Endothelial cell (in vitro differentiated cells): ENCODE results near the gene TMEM95. TPM values are rescaled to one million over a fixed set of nuclear protein-coding genes. Genes with fewer than 3 reads are reported as not detected.

Source experiments
- DNase-seq: peaks from one replicate; pipeline ENCODE4 v3.0.0; 2021; ENCODE audit warnings: low spot score
- H3K27ac Mint-ChIP-seq: one replicate; pipeline ENCODE4 v1.8.0; 2021; ENCODE audit warnings: mixed read lengths, inconsistent platforms; ENCODE audit not compliant: unreplicated experiment
- H3K27me3 Mint-ChIP-seq: one replicate; pipeline ENCODE4 v1.8.0; 2021; ENCODE audit warnings: mild to moderate bottlenecking, moderate library complexity, mixed read lengths, inconsistent platforms; ENCODE audit not compliant: unreplicated experiment
- H3K36me3 Mint-ChIP-seq: one replicate; pipeline ENCODE4 v1.8.0; 2021; ENCODE audit warnings: mild to moderate bottlenecking, low read depth, mixed read lengths, inconsistent platforms; ENCODE audit not compliant: unreplicated experiment
- H3K4me1 Mint-ChIP-seq: one replicate; pipeline ENCODE4 v1.8.0; 2021; ENCODE audit warnings: mild to moderate bottlenecking, mixed read lengths, inconsistent platforms; ENCODE audit not compliant: unreplicated experiment
- H3K4me3 Mint-ChIP-seq: one replicate; pipeline ENCODE4 v1.8.0; 2021; ENCODE audit warnings: mild to moderate bottlenecking, mixed read lengths, inconsistent platforms; ENCODE audit not compliant: unreplicated experiment
- H3K9me3 Mint-ChIP-seq: one replicate; pipeline ENCODE4 v1.8.0; 2021; ENCODE audit warnings: mixed read lengths, inconsistent platforms; ENCODE audit not compliant: unreplicated experiment
- total RNA-seq: library from RNA; stranded (reverse); fragmentation: NEBNext Ultra II Directional; extraction: Animal tissue kit (Norgen Biotek cat#: 25700); gene quantifications from one replicate; pipeline ENCODE4 v1.2.1, GENCODE V29; 2021; ENCODE audit not compliant: unreplicated experiment
- TF ChIP-seq, protein P1 (sequence below): fragments of 200-600 bp; sonication (generic); IDR thresholded peaks from one replicate; pipeline ENCODE4 v1.5.0; 2021; ENCODE audit warnings: antibody characterized with exemption; ENCODE audit not compliant: unreplicated experiment

Gene TMEM95
- total RNA-seq, 1 donor from 2014 or later: not detected

DNA sequence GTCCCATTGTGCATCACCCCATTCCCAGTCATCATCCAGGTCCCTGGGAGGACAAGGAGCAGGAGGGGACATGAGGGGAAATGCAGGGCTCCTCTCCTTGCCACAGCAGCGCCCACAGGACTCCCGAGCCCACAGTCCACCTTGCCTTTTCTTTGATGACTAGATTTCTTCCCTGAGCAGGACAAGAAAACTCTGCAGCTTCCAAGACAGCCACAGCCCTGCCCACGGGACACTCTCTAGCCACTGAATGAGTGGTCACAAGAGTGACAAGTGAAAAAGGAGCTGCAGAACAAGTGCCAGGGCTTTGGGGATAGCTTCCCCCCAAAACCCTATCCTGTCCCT, 30.5 kb upstream of the TMEM95 start:
- DNase-seq: no peak
- Mint-ChIP-seq H3K9me3 (no peaks in the 10 kb centered on the region), H3K36me3 (peaks cover 25% of the 10 kb centered on the region), H3K27me3 (peaks cover 12% of the 10 kb centered on the region), H3K27ac (no peak overlapping the region), H3K4me3 (no peak overlapping the region), H3K4me1 (peaks cover 11% of the 10 kb centered on the region)
- TF ChIP-seq, protein P1, sequence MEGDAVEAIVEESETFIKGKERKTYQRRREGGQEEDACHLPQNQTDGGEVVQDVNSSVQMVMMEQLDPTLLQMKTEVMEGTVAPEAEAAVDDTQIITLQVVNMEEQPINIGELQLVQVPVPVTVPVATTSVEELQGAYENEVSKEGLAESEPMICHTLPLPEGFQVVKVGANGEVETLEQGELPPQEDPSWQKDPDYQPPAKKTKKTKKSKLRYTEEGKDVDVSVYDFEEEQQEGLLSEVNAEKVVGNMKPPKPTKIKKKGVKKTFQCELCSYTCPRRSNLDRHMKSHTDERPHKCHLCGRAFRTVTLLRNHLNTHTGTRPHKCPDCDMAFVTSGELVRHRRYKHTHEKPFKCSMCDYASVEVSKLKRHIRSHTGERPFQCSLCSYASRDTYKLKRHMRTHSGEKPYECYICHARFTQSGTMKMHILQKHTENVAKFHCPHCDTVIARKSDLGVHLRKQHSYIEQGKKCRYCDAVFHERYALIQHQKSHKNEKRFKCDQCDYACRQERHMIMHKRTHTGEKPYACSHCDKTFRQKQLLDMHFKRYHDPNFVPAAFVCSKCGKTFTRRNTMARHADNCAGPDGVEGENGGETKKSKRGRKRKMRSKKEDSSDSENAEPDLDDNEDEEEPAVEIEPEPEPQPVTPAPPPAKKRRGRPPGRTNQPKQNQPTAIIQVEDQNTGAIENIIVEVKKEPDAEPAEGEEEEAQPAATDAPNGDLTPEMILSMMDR: peak; percentile 64

DNA sequence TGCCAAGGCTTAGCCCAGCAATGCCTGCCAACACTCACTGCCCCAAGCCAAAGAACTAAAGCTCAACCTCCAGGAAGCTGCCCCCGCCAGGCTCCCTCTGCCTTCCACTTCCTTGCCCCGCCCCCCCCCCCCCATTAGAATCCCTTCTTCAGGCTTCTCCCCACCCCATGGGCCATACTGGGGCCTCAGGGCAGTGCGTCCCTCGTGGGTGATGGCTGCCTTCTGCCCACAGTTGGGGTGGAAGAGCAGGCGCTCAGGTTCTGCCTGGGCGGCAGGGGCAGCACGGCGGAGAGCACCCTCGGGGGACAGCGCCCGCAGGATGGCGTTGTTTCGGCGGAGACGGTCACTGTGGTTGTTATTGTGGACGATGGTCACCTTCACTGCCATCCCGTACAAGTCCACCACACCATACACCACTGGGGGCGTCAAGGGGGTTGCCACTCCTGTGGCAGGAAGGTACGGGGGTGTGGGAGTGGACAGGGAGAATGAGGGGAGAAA, 29.9 kb upstream of the TMEM95 start:
- Mint-ChIP-seq H3K9me3 (no peaks in the 10 kb centered on the region), H3K27me3 (peaks cover 15% of the 10 kb centered on the region), H3K4me1 (peaks cover 16% of the 10 kb centered on the region), H3K36me3 (peaks cover 29% of the 10 kb centered on the region), H3K4me3 (no peak overlapping the region), H3K27ac (peak overlapping the region; percentile 42)
- TF ChIP-seq, protein P1: no peak
- DNase-seq: no peak

DNA sequence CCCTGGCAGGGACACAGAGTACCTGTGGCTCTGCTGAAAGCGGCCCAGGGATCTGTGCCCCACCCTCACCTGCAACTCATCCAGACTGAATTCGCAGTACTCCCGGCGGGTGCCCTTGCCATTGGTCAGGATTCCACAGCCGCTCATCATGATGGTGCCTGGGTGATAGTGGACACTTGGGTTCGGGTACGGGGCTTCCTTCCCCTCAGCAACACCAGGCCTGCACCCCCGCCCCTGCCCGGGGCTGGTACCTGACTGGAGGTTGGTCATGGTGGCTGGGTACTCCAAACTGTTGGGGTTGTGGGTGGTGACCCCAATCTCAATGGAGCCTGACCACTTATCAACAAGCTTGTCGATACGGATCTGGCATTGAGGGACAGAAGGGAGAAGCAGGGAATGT, 28.8 kb upstream of the TMEM95 start:
- Mint-ChIP-seq H3K36me3 (peaks cover 24% of the 10 kb centered on the region), H3K9me3 (no peaks in the 10 kb centered on the region), H3K27ac (no peak overlapping the region), H3K4me1 (peaks cover 17% of the 10 kb centered on the region), H3K27me3 (peaks cover 15% of the 10 kb centered on the region), H3K4me3 (no peak overlapping the region)
- DNase-seq: no peak
- TF ChIP-seq, protein P1: no peak

DNA sequence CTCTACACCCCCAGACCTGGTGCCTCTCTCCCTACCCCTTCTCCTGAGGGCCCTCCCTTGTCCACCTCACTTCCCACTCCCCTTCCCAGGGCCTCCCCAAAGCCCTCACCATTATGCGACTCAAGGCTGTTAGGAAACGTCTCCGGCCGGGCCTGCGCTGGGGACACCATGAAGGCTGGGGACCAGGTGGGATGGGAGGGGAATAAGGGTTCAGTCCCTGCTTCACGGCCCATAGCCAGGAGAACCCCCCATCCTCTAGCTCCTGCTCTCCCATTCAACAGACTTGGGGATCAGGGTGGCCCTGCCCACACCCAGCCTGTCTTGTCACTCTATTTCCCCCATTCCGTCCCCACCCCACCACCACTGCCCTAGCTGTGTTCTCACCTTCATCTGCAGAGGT, 27.9 kb upstream of the TMEM95 start:
- H3K27me3 Mint-ChIP-seq: peaks cover 10% of the 10 kb centered on the region
- TF ChIP-seq, protein P1: no peak
- H3K4me3 Mint-ChIP-seq: no peak overlapping the region
- H3K9me3 Mint-ChIP-seq: no peaks in the 10 kb centered on the region
- H3K27ac Mint-ChIP-seq: no peak overlapping the region
- peaks cover 18% of the 10 kb centered on the region for H3K36me3 Mint-ChIP-seq
- peaks cover 17% of the 10 kb centered on the region for H3K4me1 Mint-ChIP-seq
- no peak for DNase-seq

DNA sequence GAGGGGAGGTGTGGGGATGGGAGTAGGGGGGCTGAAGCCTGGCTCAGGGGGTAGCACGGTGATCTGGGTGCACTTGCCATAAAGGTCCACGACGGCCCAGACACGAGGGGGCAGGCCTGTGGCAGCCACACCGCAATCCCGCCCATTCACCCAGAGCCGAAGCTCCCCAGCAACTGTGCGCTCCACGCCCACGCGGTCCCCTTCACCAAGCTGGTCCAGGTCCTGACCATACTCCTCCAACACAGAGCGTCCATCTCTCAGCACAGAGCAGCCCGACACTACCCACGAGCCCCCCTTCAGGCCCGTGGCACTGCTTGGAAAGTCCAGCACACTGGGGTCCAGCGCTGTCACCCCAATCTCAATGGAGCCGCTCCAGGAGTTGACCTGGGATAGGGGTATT, 27.5 kb upstream of the TMEM95 start:
- no peak overlapping the region for H3K4me3 Mint-ChIP-seq
- no peak overlapping the region for H3K27ac Mint-ChIP-seq
- peaks cover 17% of the 10 kb centered on the region for H3K4me1 Mint-ChIP-seq
- TF ChIP-seq, protein P1: no peak
- no peak for DNase-seq
- H3K27me3 Mint-ChIP-seq: peaks cover 9% of the 10 kb centered on the region
- no peaks in the 10 kb centered on the region for H3K9me3 Mint-ChIP-seq
- H3K36me3 Mint-ChIP-seq: peaks cover 16% of the 10 kb centered on the region
